ENCODE results near the gene UBE2E2.

Gene UBE2E2

GRCh38 chr3:23549148-23549910 is 346.2 kb downstream of the UBE2E2 start:
- no peak for DNase-seq

GRCh38 chr3:23550402-23550801 is 347.3 kb downstream of the UBE2E2 start:
- no peak for DNase-seq

- DNase-seq = no peak
These were observed 349.4 kb downstream of the UBE2E2 start for GRCh38 chr3:23552506-23552905.

- no peak for DNase-seq
These were observed 350.2 kb downstream of the UBE2E2 start for GRCh38 chr3:23553353-23553752.

- DNase-seq = no peak
These were observed 362.1 kb downstream of the UBE2E2 start for GRCh38 chr3:23565041-23565775.

GRCh38 chr3:23566499-23566898 is 363.4 kb downstream of the UBE2E2 start:
- no peak for DNase-seq

GRCh38 chr3:23567917-23568316 is 364.8 kb downstream of the UBE2E2 start:
- no peak for DNase-seq

GRCh38 chr3:23573827-23574226 is 370.7 kb downstream of the UBE2E2 start:
- no peak for DNase-seq

- no peak for DNase-seq
These were observed 371.7 kb downstream of the UBE2E2 start for GRCh38 chr3:23574822-23575315.

- no peak for DNase-seq
These were observed 372.6 kb downstream of the UBE2E2 start for GRCh38 chr3:23575697-23576096.

GRCh38 chr3:23576379-23576959 is 373.3 kb downstream of the UBE2E2 start:
- no peak for DNase-seq

- DNase-seq = no peak
These were observed 377.1 kb downstream of the UBE2E2 start for GRCh38 chr3:23580096-23580713.

- DNase-seq = no peak
These were observed 381.0 kb downstream of the UBE2E2 start for GRCh38 chr3:23583980-23584740.

- DNase-seq = no peak
These were observed 384.4 kb downstream of the UBE2E2 start for GRCh38 chr3:23587513-23587912.

- no peak for DNase-seq
These were observed 385.4 kb downstream of the UBE2E2 start for GRCh38 chr3:23588547-23588946.

GRCh38 chr3:23589602-23590001 is 386.5 kb downstream of the UBE2E2 start:
- no peak for DNase-seq

GRCh38 chr3:23590424-23591273 is 387.5 kb downstream of the UBE2E2 start:
- DNase-seq = peak in 1 of 2 experiments; percentile 38

GRCh38 chr3:23591374-23591773 is 388.2 kb downstream of the UBE2E2 start:
- no peak for DNase-seq

GRCh38 chr3:23592961-23593931 is 390.1 kb downstream of the UBE2E2 start:
- DNase-seq = no peak

- DNase-seq = no peak
These were observed 390.9 kb downstream of the UBE2E2 start for GRCh38 chr3:23594066-23594465.
